SU-DHL-6 (cell line): ENCODE data around the gene IFI35.
A peak's percentile ranks its signal among the peaks of the same experiment; 100 is the strongest.

Source experiments
- H2AFZ ChIP-seq: fragments of 200-600 bp; sonication (generic); 2 replicates; pipeline ENCODE4 v1.6.1; 2014; ENCODE audit warnings: low read depth, mild to moderate bottlenecking, moderate library complexity, mixed read lengths, antibody characterized with exemption, low read length; ENCODE audit not compliant: severe bottlenecking
- H3F3A ChIP-seq: fragments of 200-600 bp; shearing (Covaris generic); 2 replicates; pipeline ENCODE4 v1.6.0; 2016; ENCODE audit warnings: antibody characterized with exemption, mild to moderate bottlenecking; ENCODE audit not compliant: insufficient read depth
- H3K27ac ChIP-seq: fragments of 200-600 bp; sonication (generic); 2 replicates; pipeline ENCODE4 v1.5.1; 2016; ENCODE audit warnings: low read depth, mild to moderate bottlenecking, low read length, moderate library complexity, mixed read lengths
- H3K27me3 ChIP-seq: fragments of 200-600 bp; sonication (generic), shearing (Covaris generic); 2 replicates; pipeline ENCODE4 v1.6.0; 2014; ENCODE audit warnings: mild to moderate bottlenecking, low read length
- H3K36me3 ChIP-seq: fragments of 200-600 bp; sonication (generic); 2 replicates; pipeline ENCODE4 v1.6.1; 2014; ENCODE audit warnings: mild to moderate bottlenecking, low read length, mixed read lengths
- H3K4me2 ChIP-seq: fragments of 300-600, 200-600 bp; shearing (Covaris generic), sonication (generic); 2 replicates; pipeline ENCODE4 v1.6.0; 2014; ENCODE audit warnings: low read length, low read depth, mild to moderate bottlenecking; ENCODE audit not compliant: poor library complexity, severe bottlenecking
- H3K4me3 ChIP-seq: fragments of 200-600 bp; sonication (generic); 2 replicates; pipeline ENCODE4 v1.5.1; 2014; ENCODE audit warnings: antibody characterized with exemption, low read length, mild to moderate bottlenecking, mixed read lengths; ENCODE audit not compliant: insufficient read depth, poor library complexity, severe bottlenecking
- H3K79me2 ChIP-seq: fragments of 200-600 bp; sonication (generic); 2 replicates; pipeline ENCODE4 v1.6.1; 2014; ENCODE audit warnings: mild to moderate bottlenecking, low read length, moderate library complexity; ENCODE audit not compliant: insufficient read depth
- H3K9ac ChIP-seq: fragments of 200-600 bp; sonication (generic); 2 replicates; pipeline ENCODE4 v1.7.0; 2014; ENCODE audit warnings: mild to moderate bottlenecking, low read length
- H3K9me2 ChIP-seq: fragments of 200-600 bp; sonication (generic); replicated peaks from 2 replicates; pipeline ENCODE4 v1.6.1; 2014; ENCODE audit warnings: low read length; ENCODE audit not compliant: insufficient read depth
- H3K9me3 ChIP-seq: fragments of 200-600 bp; sonication (generic); 2 replicates; pipeline ENCODE4 v1.6.1; 2014; ENCODE audit warnings: low read length, mixed read lengths; ENCODE audit not compliant: insufficient read depth
- H4K20me1 ChIP-seq: fragments of 200-600 bp; sonication (generic); 2 replicates; pipeline ENCODE4 v1.6.1; 2014; ENCODE audit warnings: low read depth, mild to moderate bottlenecking, antibody characterized with exemption, low read length, moderate library complexity, mixed read lengths
- CTCF ChIP-seq: fragments of 200-600 bp; sonication (generic); IDR thresholded peaks from one replicate; pipeline ENCODE4 v1.5.1; 2017; ENCODE audit warnings: antibody characterized with exemption, mild to moderate bottlenecking, low read length, moderate library complexity; ENCODE audit not compliant: insufficient read depth, poor library complexity, severe bottlenecking
- EZH2phosphoT487 ChIP-seq: fragments of 200-600 bp; sonication (generic), shearing (Covaris generic); conservative IDR thresholded peaks from 2 replicates; pipeline ENCODE4 v1.6.1; 2018; ENCODE audit warnings: mild to moderate bottlenecking, antibody characterized with exemption, low read length, moderate library complexity, mixed read lengths

The IFI35 gene

DNA sequence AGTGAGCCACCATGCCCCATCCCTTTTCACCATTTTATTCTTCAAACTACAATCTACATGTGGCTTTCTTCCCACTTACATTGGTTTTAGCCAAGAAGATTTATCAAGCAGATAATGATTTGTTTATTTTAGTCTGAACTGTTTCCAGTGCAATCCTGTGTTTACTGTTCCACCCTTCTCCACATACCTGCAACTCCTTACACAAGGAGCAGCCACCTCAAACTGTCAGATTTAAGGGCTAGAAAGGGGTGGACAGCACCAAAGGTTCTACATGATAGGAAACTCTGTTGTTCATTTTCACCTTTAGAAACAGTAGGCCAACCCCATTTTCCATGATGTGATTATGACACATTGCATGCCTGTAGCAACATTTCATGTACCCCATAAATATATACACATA lies 24.3 kb upstream of the IFI35 start:
- H3K79me2 ChIP-seq = peaks cover 16% of the 10 kb centered on the region; the same call in 1 of the 2 replicates
- no peak overlapping the region for H3K27ac ChIP-seq
- no peak overlapping the region for H3K4me3 ChIP-seq
- H3K27me3 ChIP-seq = no peaks in the 10 kb centered on the region
- H3K9ac ChIP-seq = no peak overlapping the region
- no peaks in the 10 kb centered on the region for H4K20me1 ChIP-seq
- H3K9me3 ChIP-seq = no peaks in the 10 kb centered on the region
- no peaks in the 10 kb centered on the region for H3K9me2 ChIP-seq
- H2AFZ ChIP-seq = no peak overlapping the region
- peak overlapping the region; percentile 87 for H3K4me2 ChIP-seq
- H3K36me3 ChIP-seq = no peaks in the 10 kb centered on the region
- TF ChIP-seq EZH2phosphoT487 (no peak), CTCF (no peak)
- H3F3A ChIP-seq = peaks cover 6% of the 10 kb centered on the region; the same call in 1 of the 2 replicates

DNA sequence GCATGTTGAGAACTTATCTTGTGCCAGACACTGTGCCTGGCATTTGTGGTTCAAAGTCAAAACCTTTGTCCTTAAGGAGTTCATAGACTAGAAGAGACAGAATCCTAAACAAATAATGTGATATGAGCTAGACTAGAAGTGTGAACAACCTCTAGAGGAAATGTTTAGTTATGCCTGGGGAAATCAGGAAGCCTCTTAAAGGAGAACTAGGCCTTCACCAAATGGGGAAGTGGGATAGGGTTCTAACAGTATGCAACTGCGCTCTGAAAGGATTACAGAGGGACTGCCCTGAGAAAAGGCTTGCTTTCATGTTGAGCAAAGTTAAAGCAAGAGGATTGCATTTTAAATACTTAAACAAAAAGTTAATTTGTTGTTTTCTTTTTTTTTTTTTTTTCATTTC lies 21.4 kb upstream of the IFI35 start:
- Histone ChIP-seq H3K4me2 (peak overlapping the region; percentile 23), H3K9me3 (no peaks in the 10 kb centered on the region), H3K36me3 (peaks cover 2% of the 10 kb centered on the region; the same call in 1 of the 2 replicates), H3F3A (peaks cover 6% of the 10 kb centered on the region; the same call in 1 of the 2 replicates), H3K9ac (no peak overlapping the region), H2AFZ (no peak overlapping the region), H3K27me3 (no peaks in the 10 kb centered on the region), H3K27ac (peak overlapping the region; percentile 20; the same call in 1 of the 2 replicates), H3K4me3 (no peak overlapping the region), H4K20me1 (no peaks in the 10 kb centered on the region), H3K79me2 (peaks cover 16% of the 10 kb centered on the region; the same call in 1 of the 2 replicates), H3K9me2 (no peaks in the 10 kb centered on the region)
- TF ChIP-seq EZH2phosphoT487 (no peak), CTCF (no peak)

DNA sequence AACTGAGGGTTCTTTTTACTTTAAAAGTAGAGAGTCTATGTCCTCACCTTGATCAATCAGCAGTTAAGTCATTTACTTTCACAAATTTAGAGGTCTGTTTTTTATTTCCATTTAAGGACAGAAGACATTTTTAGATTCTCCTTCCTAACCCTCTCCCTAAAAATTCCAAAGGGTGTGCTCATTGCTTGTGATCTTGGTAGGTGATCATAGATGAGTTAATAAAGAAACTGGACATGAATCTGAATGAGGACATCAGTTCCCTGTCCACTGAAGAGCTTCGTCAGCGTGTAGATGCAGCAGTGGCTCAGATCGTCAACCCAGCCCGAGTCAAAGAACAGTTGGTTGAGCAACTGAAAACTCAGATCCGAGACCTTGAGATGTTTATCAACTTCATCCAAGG lies 17.4 kb upstream of the IFI35 start:
- H2AFZ ChIP-seq = no peak overlapping the region
- no peaks in the 10 kb centered on the region for H3K27me3 ChIP-seq
- H3F3A ChIP-seq = no peaks in the 10 kb centered on the region
- H3K9me3 ChIP-seq = no peaks in the 10 kb centered on the region
- H3K9me2 ChIP-seq = no peaks in the 10 kb centered on the region
- H3K36me3 ChIP-seq = peaks cover 2% of the 10 kb centered on the region; the same call in 1 of the 2 replicates
- H3K4me2 ChIP-seq = no peak overlapping the region
- no peak for TF ChIP-seq EZH2phosphoT487
- TF ChIP-seq CTCF = no peak
- 0 out of 2 replicates have a peak, but pooled peaks cover 4% of the 10 kb centered on the region for H3K79me2 ChIP-seq
- H4K20me1 ChIP-seq = no peaks in the 10 kb centered on the region
- no peak overlapping the region for H3K4me3 ChIP-seq
- H3K27ac ChIP-seq = no peak overlapping the region
- no peak overlapping the region for H3K9ac ChIP-seq
